GM21619 (cell line): ENCODE results near the gene CDKL4.
"Not testable (repeated sequence)": the region's sequence is repeated elsewhere in the genome, so short reads cannot be mapped to it uniquely, and the experiment has no call there.

Source experiments
- ATAC-seq: cut with Tn5 transposase; IDR thresholded peaks from one replicate; pipeline ENCODE4 v1.9.1; 2021; ENCODE audit not compliant: unreplicated experiment

Gene CDKL4

DNA sequence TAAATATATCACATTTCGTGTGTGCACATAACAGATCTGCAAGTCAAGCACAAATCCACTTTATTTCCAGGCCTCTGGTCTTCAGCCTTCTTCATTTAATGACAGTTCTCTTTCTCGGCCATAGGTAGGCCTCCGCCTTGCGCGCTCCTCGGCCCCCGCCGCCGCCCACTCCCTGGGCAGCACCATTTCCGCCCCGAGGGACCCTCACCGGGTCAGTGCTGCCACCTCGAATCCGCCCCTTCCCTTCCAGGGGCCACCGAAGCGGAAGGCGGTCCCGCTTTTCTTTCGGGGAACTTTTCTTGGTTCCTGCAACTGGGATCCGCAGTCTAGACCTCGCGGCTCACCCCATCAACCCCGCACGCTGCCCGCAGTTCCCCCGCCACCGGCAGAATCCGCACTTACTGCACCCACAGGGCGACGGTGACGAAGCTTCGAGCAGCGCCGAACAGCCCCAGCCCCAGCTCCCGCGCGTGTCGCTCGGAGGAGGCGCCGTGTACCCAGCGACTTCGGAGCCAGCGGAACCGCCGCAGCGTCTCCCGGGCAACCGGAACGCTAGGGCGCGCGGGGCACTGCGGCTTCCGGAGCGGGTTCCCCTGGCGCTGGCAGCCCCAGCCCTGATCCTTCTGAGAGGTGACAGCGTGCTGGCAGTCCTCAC, at the start of gene CDKL4:
Gene CDKL4, minus strand, starts transcription at position 502 of the 655 bp plus-strand sequence.
- ATAC-seq = no peak

DNA sequence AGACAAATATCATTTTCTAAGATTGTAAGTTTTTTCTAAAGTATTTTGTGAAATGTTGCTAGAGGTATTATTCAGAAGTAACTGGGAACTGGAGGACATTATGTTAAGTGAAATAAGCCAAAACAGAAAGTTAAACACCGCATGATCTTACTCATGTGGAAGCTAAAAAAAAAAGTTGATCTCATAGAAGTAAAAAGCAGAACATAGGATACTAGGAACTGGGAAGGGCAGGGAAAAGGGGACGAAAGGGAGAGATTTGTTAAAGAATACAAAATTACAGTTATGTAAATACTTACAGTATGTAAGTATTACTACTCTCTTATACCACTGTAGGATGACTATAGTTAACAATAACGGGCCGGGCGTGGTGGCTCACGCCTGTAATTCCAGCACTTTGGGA, 46.7 kb upstream of the CDKL4 start:
- ATAC-seq = no peak

DNA sequence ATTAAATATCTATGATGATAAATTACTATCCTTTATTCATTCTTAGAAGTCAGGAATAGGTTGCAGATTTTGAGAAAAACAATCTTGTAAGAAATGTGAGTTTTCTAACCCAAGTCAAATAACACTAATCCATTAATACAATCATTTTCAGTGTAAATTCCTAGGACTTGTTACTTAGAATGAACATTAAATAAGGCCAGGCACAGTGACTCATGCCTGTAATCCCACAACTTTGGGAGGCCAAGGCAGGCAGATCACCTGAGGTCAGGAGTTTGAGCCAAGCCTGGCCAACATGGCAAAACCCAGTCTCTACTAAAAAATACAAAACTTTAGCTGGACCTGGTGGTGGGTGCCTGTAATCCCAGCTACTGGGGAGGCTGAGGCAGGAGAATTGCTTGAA, 45.8 kb upstream of the CDKL4 start:
- no peak for ATAC-seq

DNA sequence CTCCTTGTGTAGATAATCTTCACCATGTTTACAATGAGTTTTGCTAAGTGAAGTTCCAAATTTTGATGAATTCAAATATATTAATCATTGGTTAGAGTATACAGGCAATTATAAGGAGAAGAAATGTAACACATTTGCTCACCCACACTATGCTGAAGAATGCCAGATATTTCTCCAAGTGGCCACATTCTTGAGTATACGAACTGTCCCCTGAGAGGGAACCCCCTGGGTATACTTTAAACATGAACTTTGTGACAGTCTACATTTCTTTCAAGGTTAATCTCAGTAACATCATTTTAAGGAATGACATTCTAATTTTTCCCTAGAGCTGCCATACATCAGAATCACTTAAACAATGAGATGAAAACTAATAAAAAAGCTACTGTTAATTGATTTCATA, 39.8 kb upstream of the CDKL4 start:
- ATAC-seq = no peak

DNA sequence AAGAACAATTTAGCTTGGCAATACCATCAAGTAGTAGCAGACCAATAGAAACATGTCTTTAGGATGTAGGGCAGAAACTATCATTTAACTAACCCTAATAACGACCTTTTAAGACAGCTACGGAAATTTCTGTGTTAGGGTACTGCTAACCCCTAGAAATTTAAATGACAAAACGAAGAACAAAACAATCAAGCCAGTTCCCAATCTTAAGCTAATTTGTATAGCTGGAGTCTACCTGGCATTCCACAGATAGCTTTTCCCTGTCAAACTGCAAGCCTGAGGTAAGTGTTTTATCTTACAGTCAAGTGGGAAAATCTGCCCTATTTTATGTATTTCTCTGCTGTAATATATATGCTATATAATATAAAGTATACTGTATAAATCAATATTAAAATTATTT, 37.6 kb upstream of the CDKL4 start:
- no peak for ATAC-seq

DNA sequence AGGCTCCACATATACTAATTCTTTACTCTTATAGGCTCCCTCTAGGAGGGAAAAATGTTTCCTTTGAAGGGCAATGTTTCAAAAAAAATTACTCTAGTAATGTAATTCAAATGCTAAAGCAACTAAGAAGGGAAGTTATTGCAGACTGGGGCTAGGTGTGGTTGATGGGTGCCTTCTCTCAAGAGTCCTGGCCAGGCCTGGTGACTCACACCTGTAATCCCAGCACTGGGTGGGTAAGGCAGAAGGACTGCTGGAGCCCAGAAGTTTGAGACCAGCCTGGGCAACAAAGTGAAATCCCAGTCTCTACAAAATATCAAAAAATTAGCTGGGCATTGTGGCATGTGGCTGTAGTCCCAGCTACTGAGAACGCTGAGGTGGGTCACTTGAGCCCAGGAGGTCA, 31.2 kb upstream of the CDKL4 start:
- ATAC-seq = no peak

DNA sequence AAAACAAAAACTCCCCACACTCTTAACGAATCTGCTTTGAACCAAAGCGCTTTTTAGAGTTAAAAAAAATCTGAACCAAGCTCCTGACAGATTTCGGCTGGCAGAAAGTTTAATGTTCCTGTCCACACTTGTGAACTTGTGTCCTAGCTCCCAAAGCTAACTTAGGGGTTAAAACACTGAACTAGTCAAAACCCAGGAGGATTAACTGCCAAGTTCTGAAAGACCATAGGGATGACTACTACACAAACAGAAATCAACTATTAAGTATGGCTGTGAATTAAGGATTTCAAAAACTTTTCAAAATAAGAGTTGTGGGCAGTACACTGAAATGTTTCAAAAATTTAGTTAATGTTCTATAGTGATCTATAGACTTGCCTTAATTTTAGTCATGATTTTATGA, 26.2 kb upstream of the CDKL4 start:
- no peak for ATAC-seq

DNA sequence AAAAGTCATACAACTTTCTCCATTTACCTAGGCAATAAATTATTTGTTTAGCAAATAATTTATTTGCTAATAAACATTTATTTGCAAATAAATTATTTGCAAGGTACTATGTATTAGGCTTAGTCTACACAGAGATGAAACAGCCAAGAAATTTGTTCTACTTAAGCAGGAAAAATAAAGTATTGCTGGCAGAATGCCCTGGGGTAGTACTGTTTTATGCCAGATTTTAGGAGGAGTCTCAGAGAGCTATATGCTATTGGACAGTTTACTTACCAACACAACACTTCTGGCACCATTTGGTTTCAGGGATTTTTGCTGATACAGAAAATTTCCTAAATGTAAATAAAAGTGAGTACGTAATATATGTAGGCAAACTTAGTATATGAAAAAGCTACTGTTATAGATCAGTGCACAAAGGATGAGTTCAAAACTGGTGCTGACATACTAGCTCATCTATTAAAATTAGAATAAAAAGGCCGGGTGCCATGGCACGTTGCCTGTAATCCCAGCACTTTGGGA, 23.2 kb upstream of the CDKL4 start:
- ATAC-seq = no peak

DNA sequence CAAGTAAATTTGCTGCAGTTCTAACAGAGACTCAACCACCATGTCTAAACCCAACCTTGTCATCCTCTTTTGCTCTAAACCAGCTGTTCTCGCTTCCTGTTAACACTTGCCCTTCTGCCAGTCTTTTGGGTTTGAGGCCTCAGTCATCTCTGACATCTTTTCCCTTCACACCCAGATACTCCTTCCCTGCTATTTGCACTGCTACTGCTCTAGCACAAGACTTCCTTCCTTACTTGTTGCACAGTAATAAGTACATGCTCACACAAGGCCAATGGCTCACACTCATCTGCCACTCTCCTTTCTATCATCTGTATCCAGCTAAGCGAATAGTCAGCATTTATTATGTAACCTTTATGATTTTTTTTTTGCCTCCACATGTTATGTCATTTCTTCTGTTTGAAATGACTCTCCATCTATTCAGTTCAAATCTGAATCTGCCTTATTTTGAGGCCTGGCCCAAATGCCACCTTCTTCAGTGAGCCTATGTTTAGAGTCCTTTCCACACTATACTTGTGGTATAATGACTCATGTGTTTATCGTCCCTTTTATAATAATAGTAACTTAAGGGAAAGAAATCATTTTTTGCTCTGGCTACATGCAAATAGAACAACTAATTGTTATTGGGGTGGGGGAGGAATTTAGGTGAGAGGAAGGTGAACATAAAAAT, 22.5 kb upstream of the CDKL4 start:
- peak; percentile 81 for ATAC-seq

- ATAC-seq = no peak
These were observed 21.5 kb upstream of the CDKL4 start for GRCh38 chr2:39265315-39265714.

- ATAC-seq = peak; percentile 66
These were observed 21.0 kb upstream of the CDKL4 start for GRCh38 chr2:39264733-39265132.

DNA sequence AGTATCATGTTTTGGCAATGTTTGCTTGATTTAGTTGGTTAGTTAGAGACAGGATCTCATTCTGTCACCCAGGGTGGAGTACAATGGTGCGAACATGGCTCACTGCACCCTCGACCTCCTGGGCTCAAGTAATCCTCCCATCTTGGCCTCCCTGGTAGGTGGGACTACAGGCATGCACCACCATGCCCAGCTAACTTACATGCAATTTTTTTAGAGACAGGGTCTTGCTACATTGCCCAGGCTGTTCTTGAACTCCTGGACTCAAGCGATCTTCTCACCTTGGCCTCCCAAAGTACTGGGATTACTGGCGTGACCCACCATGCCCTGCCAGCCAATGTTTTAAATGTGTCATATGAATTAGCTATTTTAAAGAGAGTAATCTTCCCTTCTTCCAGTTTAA, 16.3 kb upstream of the CDKL4 start:
- no peak for ATAC-seq

DNA sequence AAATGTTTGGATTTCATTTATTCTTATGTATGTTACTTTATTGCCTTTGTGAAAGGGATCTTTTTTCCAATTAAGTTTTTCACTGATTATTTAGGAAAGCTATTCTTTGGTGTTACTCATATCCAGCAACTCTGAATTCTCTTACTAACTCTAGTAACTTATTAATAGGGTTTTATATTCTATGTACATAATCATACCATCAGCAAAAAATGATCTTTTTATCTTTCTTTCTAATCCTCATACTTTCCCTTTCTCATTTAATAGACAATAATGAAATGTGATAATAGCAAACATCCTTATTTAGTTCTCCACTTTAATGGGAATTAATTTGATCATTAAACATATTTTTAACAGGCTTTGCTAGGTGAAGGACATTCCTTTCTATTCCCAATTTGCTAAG, 12.3 kb upstream of the CDKL4 start:
- no peak for ATAC-seq

- no peak for ATAC-seq
These were observed 9.2 kb upstream of the CDKL4 start for GRCh38 chr2:39252888-39253518.

DNA sequence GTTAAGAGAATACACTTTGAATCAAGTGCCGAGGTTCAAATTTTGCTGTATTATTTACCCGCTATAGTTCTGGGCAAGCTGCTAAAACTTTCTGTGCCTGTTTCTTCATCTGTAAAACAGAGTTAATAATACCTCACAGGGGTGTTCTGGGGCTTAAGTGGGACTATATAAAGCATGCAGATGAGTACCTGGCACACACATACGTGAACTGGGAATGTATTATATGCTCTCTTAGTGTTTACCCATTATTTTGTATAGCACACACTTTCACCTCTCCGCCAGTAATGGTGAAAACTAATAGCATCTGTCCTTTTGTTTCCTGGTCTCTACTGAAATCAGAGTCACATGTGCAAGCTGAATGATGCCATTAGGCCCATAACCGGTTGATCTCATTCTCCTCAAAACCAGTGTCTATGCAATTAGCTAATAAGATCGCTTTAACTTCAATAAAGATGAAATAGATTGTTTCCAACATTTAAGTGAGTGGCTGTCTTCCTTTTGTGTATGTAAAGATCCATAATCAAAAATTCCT, 3.8 kb upstream of the CDKL4 start:
- no peak for ATAC-seq

- no peak for ATAC-seq
These were observed 2.7 kb upstream of the CDKL4 start for GRCh38 chr2:39246382-39246980.

DNA sequence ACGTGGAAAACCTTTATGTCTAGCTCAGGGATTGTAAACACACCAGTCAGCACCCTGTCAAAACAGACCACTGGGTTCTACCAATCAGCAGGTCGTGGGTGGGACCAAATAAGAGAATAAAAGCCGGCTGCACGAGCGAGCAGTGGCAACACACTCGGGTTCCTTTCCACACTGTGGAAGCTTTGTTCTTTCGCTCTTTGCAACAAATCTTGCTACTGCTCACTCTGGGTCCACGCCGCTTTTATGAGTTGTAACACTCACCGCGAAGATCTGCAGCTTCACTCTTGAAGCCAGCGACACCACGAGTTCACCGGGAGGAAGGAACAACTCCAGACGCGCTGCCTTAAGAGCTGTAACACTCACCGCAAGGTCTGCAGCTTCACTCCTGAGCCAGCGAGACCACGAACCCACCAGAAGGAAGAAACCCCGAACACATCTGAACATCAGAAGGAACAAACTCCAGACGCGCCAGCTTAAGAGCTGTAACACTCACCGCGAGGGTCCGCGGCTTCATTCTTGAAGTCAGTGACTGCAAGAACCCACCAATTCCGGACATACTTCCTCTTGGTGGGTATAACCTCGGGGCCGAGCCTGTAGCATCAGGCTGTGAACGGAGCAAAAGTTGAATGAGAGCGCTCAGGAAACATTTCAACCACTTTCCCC, 1.3 kb upstream of the CDKL4 start:
- ATAC-seq = not testable (repeated sequence)

- ATAC-seq = not testable (repeated sequence)
These were observed 582 bp upstream of the CDKL4 start for GRCh38 chr2:39244241-39244862.

GRCh38 chr2:39241588-39241987, 2.2 kb downstream of the CDKL4 start:
- no peak for ATAC-seq

DNA sequence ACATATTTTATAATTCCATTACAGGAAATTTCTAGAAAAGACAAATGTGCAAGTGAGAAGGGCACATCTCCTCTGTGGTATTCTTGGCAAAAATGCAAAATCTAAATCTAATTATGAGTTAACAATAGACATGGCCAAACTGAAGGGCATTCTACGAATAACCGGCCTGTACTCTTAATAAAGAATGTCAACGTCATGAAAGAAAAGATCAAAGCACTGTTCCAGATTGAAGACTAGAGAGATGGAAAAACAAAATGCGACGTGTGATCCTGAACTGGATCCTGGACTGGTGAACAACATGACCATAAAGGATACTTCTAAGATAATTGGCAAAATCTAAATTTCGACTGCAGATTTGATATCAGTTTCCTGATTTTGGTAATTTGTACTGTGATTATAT, 3.0 kb downstream of the CDKL4 start:
- ATAC-seq = no peak

DNA sequence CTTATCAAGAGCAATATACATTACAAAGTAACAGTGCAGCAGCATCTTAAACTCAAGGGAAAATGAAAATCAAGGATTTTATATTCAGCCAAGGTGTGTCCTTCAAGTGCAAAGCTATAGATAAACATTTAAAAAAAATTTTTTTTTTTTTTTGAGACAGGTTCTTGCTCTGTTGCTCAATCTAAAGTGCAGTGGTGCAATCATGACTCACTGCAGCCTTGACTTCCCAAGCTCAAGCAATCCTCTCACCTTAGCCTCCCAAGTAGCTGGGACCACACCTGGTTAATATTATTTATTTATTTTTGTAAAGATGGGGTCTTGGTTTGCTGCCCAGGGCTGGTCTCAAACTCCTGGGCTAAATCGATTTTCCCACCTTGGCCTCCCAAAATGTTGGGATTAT, 9.0 kb downstream of the CDKL4 start:
- no peak for ATAC-seq
